GM20000 (cell line): Measurements from ENCODE around the gene SPINT2.

ENCODE experiments used
- DNase-seq: peaks from one replicate; pipeline ENCODE4 v3.0.0; 2012; ENCODE audit warnings: low spot score
- TF ChIP-seq, protein P1 (sequence below): IDR thresholded peaks from 2 replicates; pipeline ENCODE4 v1.5.1; 2012; ENCODE audit warnings: mild to moderate bottlenecking, control low read depth; ENCODE audit errors: extremely low read depth, missing control alignments

SPINT2 gene

DNA sequence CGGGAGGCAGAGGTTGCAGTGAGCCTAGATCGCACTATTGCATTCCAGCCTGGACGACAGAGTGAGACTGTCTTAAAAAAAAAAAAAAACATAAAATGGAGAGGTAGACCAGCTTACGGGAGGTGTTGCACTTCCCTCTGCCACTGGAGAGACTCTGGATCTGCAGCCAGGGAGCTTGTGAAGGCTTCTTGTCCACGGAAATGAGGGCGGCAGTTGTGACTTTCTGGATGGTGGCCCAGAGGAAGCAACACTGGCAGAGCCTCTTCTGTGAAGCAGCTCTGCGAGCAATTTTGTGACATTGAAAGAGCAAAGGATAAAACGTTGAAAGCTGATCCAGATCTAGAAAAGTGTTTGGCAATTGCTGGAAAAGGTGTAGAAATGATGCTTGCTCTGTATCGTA, 10.4 kb downstream of the SPINT2 start:
- TF ChIP-seq, protein P1, sequence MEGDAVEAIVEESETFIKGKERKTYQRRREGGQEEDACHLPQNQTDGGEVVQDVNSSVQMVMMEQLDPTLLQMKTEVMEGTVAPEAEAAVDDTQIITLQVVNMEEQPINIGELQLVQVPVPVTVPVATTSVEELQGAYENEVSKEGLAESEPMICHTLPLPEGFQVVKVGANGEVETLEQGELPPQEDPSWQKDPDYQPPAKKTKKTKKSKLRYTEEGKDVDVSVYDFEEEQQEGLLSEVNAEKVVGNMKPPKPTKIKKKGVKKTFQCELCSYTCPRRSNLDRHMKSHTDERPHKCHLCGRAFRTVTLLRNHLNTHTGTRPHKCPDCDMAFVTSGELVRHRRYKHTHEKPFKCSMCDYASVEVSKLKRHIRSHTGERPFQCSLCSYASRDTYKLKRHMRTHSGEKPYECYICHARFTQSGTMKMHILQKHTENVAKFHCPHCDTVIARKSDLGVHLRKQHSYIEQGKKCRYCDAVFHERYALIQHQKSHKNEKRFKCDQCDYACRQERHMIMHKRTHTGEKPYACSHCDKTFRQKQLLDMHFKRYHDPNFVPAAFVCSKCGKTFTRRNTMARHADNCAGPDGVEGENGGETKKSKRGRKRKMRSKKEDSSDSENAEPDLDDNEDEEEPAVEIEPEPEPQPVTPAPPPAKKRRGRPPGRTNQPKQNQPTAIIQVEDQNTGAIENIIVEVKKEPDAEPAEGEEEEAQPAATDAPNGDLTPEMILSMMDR, result no peak
- no peak for DNase-seq

DNA sequence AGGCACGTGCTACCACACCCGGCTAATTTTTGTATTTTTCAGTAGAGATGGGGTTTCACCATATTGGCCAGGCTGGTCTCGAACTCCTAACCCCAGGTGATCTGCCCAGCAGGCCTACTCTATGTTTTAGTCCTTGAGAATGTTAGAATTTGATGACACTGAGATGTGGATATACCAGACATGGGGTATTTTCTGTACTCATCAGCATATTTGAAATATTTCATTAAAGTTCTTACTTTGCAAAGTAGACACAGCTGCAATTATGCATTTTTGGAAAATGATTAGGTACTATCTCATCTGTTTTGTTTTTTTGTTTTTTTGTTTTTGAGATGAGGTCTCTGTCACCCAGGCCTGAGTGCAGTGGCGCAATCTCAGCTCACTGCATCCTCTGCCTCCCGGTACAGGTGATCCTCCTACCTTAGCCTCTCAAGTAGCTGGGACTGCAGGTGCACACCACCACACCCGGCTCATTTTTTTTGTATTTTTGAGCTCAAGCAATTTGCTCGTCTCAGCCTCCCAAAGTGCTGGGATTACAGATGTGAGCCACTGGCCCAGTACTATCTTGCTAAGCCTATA, 12.7 kb downstream of the SPINT2 start:
- no peak for DNase-seq
- TF ChIP-seq, protein P1, result no peak

DNA sequence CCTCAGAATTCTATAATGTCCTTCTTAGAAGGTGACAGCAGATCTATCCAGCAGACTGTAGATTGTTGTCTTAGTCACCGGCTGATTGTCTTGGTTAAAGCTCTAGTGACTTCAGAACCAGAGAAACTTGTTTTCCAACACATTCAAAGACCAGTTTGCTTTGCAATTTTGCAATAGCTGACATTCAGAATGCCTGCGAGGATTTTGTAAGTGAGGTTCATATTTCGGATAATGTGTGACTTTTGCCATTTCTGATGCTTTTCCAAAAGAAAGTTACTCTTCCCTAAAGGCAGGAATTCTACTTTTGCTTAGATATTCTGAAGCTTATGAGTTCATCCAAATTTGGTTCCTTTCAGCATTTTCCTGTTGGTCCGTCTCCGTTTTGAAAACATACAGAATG, 13.2 kb downstream of the SPINT2 start:
- no peak for DNase-seq
- TF ChIP-seq, protein P1, result no peak

DNA sequence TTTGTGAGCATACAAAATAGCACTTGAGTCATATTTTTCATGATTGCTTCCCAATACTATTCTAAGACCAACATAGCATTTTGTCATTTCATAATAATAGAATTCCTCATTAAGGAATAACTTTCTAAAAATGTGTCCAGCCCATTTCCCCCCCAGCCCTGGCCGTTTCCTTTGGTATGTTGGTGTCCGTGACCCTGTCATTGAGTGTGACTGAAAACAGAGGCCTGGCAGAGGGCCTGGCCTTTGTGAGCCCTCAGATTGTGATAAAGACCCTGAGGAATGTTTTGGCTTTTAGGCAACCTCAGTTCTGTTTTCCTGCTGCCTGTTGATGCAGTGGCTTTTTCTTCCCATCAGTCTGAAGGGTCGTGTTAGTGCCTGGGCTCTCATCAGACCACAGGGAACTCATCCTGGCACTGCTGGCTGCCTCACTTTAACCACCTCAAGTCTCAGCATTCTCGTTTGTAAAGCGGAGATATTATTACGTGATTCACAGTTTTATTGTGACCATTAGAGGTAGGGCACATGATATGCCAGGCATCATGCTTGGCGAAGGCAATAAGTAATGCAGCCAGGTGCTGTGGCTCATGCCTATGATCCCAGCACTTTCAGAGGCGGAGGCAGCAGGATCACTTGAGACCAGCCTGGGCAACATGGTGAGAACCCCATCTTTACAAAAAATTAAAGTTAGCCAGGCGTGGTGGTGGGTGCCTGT, 13.8 kb downstream of the SPINT2 start:
- TF ChIP-seq, protein P1, result no peak
- no peak for DNase-seq

DNA sequence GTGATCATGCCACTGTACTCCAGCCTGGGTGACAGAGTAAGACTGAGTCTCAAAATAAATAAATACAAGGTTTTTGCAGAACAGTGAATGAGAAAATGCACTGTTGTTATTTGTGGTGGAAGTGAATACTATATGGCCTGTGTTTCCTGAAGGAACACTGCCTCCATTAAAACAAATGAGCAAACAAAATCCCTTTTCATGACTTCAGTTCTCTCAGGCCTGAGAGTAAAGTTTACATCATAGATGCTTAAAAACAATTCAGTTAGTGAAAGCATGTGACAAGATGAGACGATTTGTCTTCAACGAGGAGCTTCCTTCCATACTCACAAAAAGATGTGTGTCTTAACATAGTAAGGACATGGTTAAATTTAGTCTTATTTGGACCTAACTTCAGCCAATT, 14.4 kb downstream of the SPINT2 start:
- TF ChIP-seq, protein P1, result no peak
- no peak for DNase-seq

DNA sequence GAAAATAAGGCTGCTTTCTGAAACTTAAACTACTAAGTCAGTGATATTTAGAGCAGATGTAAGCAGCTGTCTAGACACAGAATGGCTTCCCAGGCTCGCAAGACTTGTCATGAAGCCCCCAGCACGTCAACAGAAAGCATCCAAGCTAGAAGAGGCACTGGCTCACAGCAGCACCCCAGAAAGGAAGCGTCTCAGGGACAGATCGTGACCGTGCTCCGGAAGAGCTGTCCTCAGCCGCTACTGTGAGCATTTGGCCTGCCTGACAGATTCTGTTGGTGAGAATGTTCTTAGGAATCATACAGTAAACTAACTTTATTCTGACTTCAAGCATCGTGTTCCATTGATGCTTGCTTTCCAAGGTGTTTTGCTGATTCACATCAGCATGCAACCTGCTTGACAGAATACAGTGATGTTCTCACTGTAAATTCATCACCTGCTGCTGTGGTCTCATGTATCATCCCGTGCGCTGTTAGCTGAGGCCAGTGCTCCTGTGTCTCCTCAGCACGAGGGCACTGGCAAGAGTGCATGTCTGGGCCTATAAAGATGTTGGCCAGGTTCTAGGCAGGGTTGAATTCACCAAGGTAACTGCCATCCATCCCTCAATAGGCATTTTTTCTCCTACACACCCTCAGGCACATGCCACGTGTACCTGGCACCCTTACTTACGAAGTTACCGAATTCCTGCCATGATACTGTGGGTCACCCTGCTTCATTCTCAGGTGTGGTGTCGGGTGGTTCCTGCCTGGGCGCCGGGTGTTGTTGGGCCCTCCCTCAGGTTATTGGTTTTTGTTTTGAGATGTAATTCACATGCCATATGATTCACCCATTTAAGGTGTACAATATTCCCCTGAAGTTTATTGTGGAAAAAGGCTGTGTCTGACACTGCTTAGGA, 15.9 kb downstream of the SPINT2 start:
- no peak for DNase-seq
- TF ChIP-seq, protein P1, result no peak
